GM21825 (cell line): Measurements from ENCODE around the gene EPB41.

Source experiments
- ATAC-seq: cut with Tn5 transposase; IDR thresholded peaks from one replicate; pipeline ENCODE4 v1.9.1; 2021; ENCODE audit warnings: mild to moderate bottlenecking, moderate library complexity; ENCODE audit not compliant: unreplicated experiment

EPB41 gene

GRCh38 chr1:29162025-29162424, 247.7 kb downstream of the EPB41 start:
- ATAC-seq: no peak

- ATAC-seq: no peak
These were observed 248.2 kb downstream of the EPB41 start for GRCh38 chr1:29162476-29163138.

- ATAC-seq: no peak
These were observed 250.2 kb downstream of the EPB41 start for GRCh38 chr1:29164588-29164987.

- no peak for ATAC-seq
These were observed 252.0 kb downstream of the EPB41 start for GRCh38 chr1:29166291-29166878.

GRCh38 chr1:29167904-29168303, 253.5 kb downstream of the EPB41 start:
- no peak for ATAC-seq
